Measurements from ENCODE around the gene PNKD. TPM values are rescaled to one million over a fixed set of nuclear protein-coding genes. Genes with fewer than 3 reads are reported as not detected.

Gene PNKD
- total RNA-seq, 1 donor from 2014 or later = 72.9 TPM

GRCh38 chr2:218323526-218324472, 53.5 kb downstream of the PNKD start:
- intact Hi-C loops (cut with DNase I) = no loop called here
- ATAC-seq (ENCODE audit: poor library complexity) (peak; percentile 20), DNase-seq (peak; percentile 55)

GRCh38 chr2:218325566-218326160, 55.3 kb downstream of the PNKD start:
- ATAC-seq (ENCODE audit: poor library complexity) (no peak), DNase-seq (no peak)
- intact Hi-C loops (cut with DNase I) = no loop called here

DNA sequence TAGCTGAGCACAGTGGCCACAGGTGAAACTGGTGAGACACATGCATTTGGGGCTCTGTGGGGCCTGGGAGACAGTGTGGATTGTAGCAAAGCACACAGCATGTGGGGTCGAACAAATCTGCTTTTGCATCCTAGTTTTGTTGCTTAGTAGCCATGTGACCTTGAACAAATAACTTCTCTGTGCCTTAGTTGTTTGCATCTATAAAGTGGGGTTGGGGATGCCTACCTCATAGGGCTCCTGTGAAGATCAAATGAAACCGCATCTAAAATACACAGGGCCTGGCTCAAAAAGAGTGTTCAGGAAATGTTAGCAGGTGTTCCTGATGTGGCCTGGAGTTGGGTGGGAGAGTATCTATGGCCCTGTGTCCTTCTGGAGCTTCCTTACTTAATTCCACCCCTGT, 56.0 kb downstream of the PNKD start:
- DNase-seq (no peak), ATAC-seq (ENCODE audit: poor library complexity) (no peak)
- intact Hi-C loops (cut with DNase I) = no loop called here

- DNase-seq (no peak), ATAC-seq (ENCODE audit: poor library complexity) (no peak)
- intact Hi-C loops (cut with DNase I) = no loop called here
These were observed 57.3 kb downstream of the PNKD start for GRCh38 chr2:218327451-218328210.

DNA sequence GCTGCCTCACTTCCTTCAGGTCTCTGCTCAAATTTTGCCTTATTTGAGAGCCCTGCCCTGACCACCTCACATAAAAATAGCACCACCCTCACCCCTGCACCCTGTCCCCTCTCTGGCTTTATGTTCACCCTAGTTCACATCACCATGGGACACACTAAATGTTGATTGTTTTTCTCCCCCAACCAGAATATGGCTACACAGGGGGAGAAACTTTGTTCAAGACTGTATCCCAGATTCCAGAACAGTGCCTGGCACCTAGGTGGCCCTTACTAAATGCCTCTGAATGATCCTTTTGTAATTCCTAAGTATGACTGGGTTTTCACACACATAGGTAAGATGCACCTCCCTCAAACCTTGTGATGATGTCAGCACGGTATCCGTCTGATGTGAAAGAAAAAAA, 58.0 kb downstream of the PNKD start:
- DNase-seq (no peak), ATAC-seq (ENCODE audit: poor library complexity) (no peak)
- intact Hi-C loops (cut with DNase I) = no loop called here

DNA sequence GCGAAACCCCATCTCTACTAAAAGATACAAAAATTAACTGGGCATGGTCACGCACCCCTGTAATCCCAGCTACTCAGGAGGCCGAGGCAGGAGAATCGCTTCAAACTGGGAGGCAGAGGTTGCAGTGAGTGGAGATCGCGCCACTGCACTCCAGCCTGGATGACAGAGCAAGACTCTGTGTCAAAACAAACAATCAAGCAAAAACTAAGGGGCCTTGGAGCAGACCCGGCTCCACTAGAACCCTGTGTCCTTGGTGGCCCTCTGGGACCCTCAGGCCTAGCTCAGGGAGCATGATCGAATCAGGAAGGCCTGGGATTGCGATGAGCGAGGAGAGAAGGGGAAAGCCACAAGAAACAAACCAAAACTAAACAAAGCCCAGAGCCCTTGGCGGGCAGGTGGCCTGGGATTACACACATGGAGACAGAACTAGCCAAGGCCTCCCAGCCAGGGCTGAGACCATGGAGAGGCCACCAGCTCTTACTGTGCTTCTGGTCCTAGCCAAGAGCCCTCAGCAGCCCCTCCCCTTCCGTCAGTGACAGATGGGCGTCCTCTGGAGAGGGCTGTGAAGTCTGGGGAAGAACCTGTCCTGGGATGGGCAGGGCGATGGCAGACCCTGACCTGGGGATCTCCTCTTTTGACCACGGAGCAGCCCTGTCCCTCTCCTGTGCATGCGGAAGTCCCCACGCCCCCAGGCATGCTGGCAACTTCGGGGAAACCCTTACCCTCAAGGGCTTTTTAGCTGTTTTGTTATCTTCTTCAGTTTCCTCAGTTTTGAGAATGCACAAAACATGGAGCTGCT, 58.9 kb downstream of the PNKD start:
- intact Hi-C loops (cut with DNase I) = no loop called here
- no peak for ATAC-seq (ENCODE audit: poor library complexity)
- DNase-seq = no peak

- ATAC-seq (ENCODE audit: poor library complexity) (no peak), DNase-seq (no peak)
- intact Hi-C loops (cut with DNase I) = no loop called here
These were observed 59.7 kb downstream of the PNKD start for GRCh38 chr2:218329826-218330593.

DNA sequence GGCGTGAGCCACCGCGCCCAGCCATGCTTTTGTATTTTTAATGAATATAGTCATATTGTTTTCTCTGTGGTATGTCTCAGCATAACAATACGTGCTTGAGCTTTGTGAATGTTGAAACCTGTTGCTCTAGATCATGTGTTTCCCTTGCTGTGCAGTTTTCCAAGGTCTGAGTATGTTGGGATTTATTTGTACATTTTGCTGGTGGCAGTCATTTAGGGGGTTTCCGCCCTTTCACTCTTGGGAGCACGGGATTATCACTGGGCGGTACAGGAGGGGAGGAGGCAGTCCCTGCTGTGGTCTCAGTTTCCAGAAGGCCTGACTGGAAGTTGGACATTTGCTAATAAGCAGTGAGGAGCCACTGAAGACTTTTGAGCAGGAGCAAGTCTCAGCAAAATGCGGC, 61.4 kb downstream of the PNKD start:
- intact Hi-C loops (cut with DNase I) = no loop called here
- peak; percentile 32 for ATAC-seq (ENCODE audit: poor library complexity)
- no peak for DNase-seq

- ATAC-seq (ENCODE audit: poor library complexity) (peak; percentile 42), DNase-seq (no peak)
- intact Hi-C loops (cut with DNase I) = no loop called here
These were observed 62.0 kb downstream of the PNKD start for GRCh38 chr2:218332288-218332687.

- intact Hi-C loops (cut with DNase I) = no loop called here
- peak; percentile 81 for ATAC-seq (ENCODE audit: poor library complexity)
- DNase-seq = no peak
These were observed 62.8 kb downstream of the PNKD start for GRCh38 chr2:218332920-218333645.

- ATAC-seq (ENCODE audit: poor library complexity) = no peak
- intact Hi-C loops (cut with DNase I) = no loop called here
- no peak for DNase-seq
These were observed 64.2 kb downstream of the PNKD start for GRCh38 chr2:218334531-218334930.

- DNase-seq = no peak
- ATAC-seq (ENCODE audit: poor library complexity) = no peak
- intact Hi-C loops (cut with DNase I) = no loop called here
These were observed 70.3 kb downstream of the PNKD start for GRCh38 chr2:218340656-218341055.

GRCh38 chr2:218341381-218341780, 71.1 kb downstream of the PNKD start:
- ATAC-seq (ENCODE audit: poor library complexity) (no peak), DNase-seq (no peak)
- intact Hi-C loops (cut with DNase I) = no loop called here

- intact Hi-C loops (cut with DNase I) = no loop called here
- ATAC-seq (ENCODE audit: poor library complexity) = no peak
- no peak for DNase-seq
These were observed 72.5 kb downstream of the PNKD start for GRCh38 chr2:218342837-218343236.

DNA sequence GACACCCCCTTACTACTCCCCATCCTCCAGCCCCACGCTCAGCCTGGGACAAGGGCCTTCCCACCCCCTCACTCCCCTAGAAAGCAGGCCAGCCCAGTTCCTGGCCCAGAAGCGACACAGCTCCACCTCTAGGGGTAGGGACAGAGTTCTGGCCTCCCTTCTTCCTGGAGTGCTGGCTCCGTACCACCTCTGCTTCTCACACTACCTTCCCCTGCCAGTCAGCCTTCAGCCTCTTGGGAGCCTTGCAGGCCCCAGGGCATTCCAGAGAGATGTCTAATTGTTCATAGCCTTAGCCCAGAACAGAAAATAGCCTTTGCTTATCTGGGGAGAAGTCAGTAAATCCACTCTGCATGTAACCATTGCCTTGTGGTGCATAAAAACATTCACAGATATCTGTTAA, 73.3 kb downstream of the PNKD start:
- intact Hi-C loops (cut with DNase I) = no loop called here
- DNase-seq = no peak
- no peak for ATAC-seq (ENCODE audit: poor library complexity)

DNA sequence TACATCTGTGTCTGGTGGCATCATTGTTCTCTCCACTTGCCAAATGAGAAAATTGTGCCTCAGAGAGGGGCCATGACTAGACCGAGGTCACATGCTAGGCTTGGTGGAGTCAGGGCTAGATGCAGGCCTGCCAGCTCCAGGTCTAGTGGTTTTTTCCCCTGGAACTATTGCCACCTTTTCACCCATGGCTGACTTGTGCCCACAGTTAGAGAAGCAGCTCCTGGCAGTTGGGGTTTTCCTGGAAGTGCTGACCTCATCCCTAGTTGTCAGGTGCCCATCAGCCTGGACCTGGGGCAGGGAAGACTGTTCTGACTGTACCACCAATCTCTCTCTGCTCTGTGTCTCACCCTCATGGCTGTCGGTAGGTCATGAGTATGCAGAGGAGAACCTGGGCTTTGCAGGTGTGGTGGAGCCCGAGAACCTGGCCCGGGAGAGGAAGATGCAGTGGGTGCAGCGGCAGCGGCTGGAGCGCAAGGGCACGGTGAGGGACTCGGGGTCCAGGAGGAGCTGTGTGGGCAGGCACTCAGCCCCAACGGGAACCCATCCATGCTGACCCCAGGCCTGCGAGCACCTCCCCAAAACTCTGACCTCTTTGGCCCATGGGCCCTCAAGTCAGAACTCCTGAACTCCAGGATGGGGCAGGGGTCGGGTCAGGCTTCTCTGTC, 73.9 kb downstream of the PNKD start:
- no peak for DNase-seq
- ATAC-seq (ENCODE audit: poor library complexity) = no peak
- intact Hi-C loops (cut with DNase I) = no loop called here
